Progenitor cell of endocrine pancreas (in vitro differentiated cells): ENCODE measurements around the gene TMEM63A. TPM values are rescaled to one million over a fixed set of nuclear protein-coding genes. Genes with fewer than 3 reads are reported as not detected.
"Not testable (repeated sequence)": the region's sequence is repeated elsewhere in the genome, so short reads cannot be mapped to it uniquely, and the experiment has no call there.

Experiments
- DNase-seq: peaks from one replicate; pipeline ENCODE4 v3.0.0; 2021; ENCODE audit warnings: low spot score; ENCODE audit not compliant: unreplicated experiment
- H3K27ac Mint-ChIP-seq: 2 replicates; pipeline ENCODE4 v1.8.0; 2021; ENCODE audit warnings: mild to moderate bottlenecking, moderate library complexity, mixed read lengths
- H3K27me3 Mint-ChIP-seq: 2 replicates; pipeline ENCODE4 v1.8.0; 2021; ENCODE audit warnings: mixed read lengths
- H3K36me3 Mint-ChIP-seq: 2 replicates; pipeline ENCODE4 v1.8.0; 2022; ENCODE audit warnings: mixed read lengths; ENCODE audit not compliant: insufficient read depth
- H3K4me1 Mint-ChIP-seq: 2 replicates; pipeline ENCODE4 v1.8.0; 2021; ENCODE audit warnings: low read depth, mixed read lengths
- H3K4me3 Mint-ChIP-seq: 2 replicates; pipeline ENCODE4 v1.8.0; 2021; ENCODE audit warnings: low read depth, mild to moderate bottlenecking, moderate library complexity, mixed read lengths
- H3K9me3 Mint-ChIP-seq: 2 replicates; pipeline ENCODE4 v1.8.0; 2021; ENCODE audit warnings: low read depth, mixed read lengths
- total RNA-seq: library from RNA; stranded (reverse); gene quantifications from 2 replicates; pipeline ENCODE4 v1.2.1, GENCODE V29; 2021
- TF ChIP-seq, protein P1 (sequence below): fragments of 200-600 bp; sonication (generic); IDR thresholded peaks from one replicate; pipeline ENCODE4 v1.5.0; 2021; ENCODE audit warnings: antibody characterized with exemption, mild to moderate bottlenecking; ENCODE audit not compliant: unreplicated experiment

The TMEM63A gene
- total RNA-seq, 1 donor from 2014 or later: 246 TPM

DNA sequence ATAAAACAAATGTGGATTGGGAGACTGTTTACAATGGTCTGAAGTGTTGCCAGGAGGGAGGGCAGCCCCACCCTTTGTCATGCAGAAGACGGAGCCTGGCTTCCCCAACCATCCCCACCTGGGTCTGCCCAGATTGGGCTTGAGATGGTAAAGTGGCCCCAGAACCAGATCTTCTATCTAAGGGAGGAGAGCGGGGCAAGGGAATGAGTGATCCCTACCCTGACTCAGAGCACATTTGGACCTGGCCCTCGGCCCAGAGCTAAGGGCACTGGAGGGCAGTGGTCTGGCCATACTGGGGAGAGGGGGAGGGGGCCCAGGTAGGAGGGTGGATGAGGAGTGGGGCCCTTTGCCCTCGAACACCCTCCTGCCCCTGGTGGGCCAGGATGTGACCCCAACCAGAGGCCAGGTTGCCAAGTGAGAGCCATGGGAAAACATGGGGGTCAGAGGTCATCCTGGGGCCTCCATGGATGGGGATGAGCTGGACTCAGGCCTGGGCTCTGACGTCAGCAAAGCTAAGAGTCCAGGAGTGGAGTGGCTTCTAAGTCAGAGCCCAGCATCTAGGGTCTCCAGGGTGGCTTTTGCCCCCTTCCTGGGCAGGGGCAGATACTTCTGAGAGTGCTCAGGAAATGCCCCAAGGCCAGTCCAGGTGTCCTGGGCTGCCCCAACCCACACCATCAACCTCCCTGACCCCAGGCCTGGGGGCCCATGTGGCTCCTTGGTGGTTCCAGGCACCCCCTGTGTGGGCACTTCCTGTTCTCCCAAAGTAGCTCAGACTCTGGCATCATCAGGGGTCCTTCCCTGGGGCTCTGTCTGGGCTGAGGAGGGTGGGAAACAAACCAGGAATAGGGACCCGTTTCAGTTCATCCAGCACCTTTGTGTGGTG, 8.4 kb upstream of the TMEM63A start:
- no peak overlapping the region for H3K4me3 Mint-ChIP-seq

DNA sequence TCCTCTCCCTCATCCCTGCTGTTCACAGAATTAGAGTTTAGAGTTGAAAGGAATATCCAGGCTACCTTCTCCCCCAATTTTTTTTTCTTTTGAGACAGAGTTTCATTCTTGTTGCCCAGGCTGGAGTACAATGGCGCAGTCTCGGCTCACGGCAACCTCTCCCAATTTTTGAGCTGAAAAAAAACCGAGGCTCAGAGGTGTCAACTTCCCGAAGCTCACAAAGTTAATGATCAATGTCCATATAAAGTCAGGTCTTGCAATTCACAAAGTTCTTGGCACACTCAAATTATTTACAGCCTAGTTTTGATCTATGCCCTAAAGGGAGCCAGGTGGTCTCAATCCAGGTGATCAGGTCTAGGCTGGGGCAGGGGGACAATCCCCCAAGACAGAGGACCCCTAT, 7.6 kb upstream of the TMEM63A start:
- DNase-seq: no peak
- Mint-ChIP-seq H3K27ac (peak overlapping the region; percentile 90), H3K27me3 (no peaks in the 10 kb centered on the region), H3K36me3 (peaks cover 6% of the 10 kb centered on the region), H3K4me3 (no peak overlapping the region), H3K4me1 (peaks cover 27% of the 10 kb centered on the region), H3K9me3 (no peaks in the 10 kb centered on the region)
- TF ChIP-seq, protein P1, sequence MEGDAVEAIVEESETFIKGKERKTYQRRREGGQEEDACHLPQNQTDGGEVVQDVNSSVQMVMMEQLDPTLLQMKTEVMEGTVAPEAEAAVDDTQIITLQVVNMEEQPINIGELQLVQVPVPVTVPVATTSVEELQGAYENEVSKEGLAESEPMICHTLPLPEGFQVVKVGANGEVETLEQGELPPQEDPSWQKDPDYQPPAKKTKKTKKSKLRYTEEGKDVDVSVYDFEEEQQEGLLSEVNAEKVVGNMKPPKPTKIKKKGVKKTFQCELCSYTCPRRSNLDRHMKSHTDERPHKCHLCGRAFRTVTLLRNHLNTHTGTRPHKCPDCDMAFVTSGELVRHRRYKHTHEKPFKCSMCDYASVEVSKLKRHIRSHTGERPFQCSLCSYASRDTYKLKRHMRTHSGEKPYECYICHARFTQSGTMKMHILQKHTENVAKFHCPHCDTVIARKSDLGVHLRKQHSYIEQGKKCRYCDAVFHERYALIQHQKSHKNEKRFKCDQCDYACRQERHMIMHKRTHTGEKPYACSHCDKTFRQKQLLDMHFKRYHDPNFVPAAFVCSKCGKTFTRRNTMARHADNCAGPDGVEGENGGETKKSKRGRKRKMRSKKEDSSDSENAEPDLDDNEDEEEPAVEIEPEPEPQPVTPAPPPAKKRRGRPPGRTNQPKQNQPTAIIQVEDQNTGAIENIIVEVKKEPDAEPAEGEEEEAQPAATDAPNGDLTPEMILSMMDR: no peak

More for the DNA sequence above, 8.4 kb upstream of the TMEM63A start:
- DNase-seq: no peak
- H3K4me1 Mint-ChIP-seq: peaks cover 27% of the 10 kb centered on the region
- peaks cover 6% of the 10 kb centered on the region for H3K36me3 Mint-ChIP-seq
- no peaks in the 10 kb centered on the region for H3K9me3 Mint-ChIP-seq
- TF ChIP-seq, protein P1: no peak
- H3K27me3 Mint-ChIP-seq: no peaks in the 10 kb centered on the region
- H3K27ac Mint-ChIP-seq: peak overlapping the region; percentile 96

DNA sequence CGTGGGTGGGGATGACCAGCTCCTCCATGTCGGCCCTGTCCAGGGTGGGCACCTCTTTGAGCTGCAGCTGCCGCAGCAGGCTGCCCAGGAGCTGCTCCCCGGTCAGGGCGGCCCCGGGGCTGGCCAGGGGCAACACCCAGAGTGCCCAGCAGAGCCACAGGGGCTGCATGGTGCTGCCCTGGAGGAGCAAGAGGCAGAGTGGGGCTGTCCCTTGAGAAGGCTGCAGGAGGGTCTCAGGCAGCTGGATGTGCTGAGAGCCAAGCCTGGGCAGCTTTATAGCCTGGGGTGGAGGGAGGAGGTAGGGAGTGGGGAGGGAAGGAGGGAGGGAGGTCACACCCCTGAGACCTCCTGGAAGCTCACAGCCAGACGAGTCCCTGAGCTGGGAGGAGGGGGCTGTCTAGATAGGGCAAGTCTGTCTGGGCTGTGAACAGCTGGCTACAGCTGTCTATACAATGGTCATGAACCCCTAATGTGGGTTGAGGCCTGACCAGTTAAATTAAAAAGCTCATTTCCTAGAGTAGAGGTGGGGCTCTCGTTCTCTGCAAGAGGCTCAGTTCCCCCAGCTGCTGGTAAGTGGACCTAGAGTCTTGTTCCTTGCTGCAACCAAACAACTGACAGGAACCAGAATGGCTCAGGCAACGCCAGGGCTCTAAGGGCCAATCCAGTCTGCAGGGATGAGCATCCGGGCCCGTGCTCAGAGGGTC, 6.9 kb upstream of the TMEM63A start, which contains the start of gene LEFTY1:
TSS of gene LEFTY1 (minus strand) at position 249 of the 704 bp plus-strand sequence. CDS start at position 169, 80 bp downstream.
- peak within 1 kb of the TSS; percentile 90 for H3K27ac Mint-ChIP-seq
- peaks cover 6% of the 10 kb centered on the region for H3K36me3 Mint-ChIP-seq
- TF ChIP-seq, protein P1: no peak
- H3K27me3 Mint-ChIP-seq: no peaks in the 10 kb centered on the region
- H3K9me3 Mint-ChIP-seq: no peaks in the 10 kb centered on the region
- H3K4me3 Mint-ChIP-seq: peak within 1 kb of the TSS; percentile 63
- peaks cover 27% of the 10 kb centered on the region for H3K4me1 Mint-ChIP-seq
- no peak for DNase-seq

DNA sequence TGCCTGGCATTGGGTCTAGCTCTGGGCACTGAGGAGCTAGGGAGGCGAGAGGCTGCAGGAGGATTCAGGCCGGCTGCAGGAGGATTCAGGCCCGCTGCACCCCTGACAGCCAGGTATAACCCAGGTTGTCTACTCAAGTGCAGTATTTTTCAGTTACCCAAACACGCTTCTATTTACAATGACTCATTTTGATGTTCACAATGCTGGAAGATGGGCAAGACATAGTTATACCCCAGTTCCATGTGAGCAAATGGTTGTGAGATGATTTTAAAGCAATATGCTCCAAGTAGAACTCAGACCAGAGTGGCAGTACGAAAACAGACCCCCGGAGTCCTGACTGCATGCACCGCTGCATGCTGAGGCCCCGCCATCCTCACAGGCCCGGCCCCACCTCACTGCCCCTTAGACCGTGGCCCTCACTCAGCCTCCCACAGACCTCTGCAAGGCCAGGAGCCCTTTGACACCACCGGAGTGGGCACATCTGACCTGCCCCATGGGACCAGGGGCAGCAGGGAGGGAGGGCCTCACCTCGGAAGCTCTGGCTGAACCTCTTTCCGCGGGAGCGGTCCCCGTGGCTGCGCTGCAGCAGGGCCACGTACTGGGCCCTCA, 6.2 kb upstream of the TMEM63A start:
- TF ChIP-seq, protein P1: no peak
- Mint-ChIP-seq H3K27me3 (no peaks in the 10 kb centered on the region), H3K36me3 (peaks cover 6% of the 10 kb centered on the region), H3K4me1 (peaks cover 28% of the 10 kb centered on the region), H3K4me3 (peak overlapping the region; percentile 63), H3K27ac (peak overlapping the region; percentile 73), H3K9me3 (no peaks in the 10 kb centered on the region)
- DNase-seq: no peak

DNA sequence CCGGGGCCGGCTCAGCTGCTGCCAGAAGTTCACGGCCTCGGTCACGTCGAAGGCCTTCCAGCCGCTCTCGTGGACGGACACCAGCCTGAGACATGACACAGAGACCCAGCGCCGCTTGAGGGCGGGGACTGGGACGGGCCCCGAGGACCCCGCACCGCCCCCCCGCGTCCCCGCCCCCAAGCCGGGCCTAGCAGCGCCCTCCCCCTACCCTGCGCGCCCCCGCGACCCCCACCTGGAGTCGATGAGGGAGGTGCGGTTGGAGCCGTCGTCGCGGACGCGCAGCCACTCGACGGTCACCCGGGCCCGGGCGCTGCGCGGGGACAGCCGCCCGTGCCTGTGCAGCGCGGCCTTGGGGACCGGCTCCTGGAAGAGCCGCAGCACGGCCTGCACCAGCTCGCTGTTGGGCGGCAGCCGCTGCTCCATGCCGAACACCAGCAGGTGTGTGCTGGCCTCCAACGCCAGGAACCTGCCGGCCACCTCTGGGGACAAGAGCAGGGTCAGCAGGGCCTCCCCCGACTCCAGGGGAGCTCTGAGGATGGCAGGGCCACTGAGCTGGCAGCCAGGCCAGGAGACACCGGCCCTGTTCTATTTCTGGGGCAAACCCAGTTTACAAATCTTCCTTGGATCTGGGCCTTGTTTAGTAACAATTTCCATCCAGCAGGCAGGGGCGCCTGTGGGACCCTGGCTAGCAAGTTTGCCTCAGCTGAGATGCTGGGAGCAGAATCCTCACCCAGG, 5.5 kb upstream of the TMEM63A start:
- DNase-seq: not testable (repeated sequence)

More for the DNA sequence above, 5.5 kb upstream of the TMEM63A start:
- H3K36me3 Mint-ChIP-seq, H3K27me3 Mint-ChIP-seq, H3K9me3 Mint-ChIP-seq: not testable (repeated sequence)
- Mint-ChIP-seq H3K27ac (peak overlapping the region; percentile 73), H3K4me3 (peak overlapping the region; percentile 63), H3K4me1 (peaks cover 31% of the 10 kb centered on the region)
